ENCODE data around the gene FANCE.

The FANCE gene

GRCh38 chr6:35484921-35485392 lies 32.8 kb downstream of the FANCE start:
- no peak for DNase-seq (ENCODE audit: low read depth in 2 of 2)

- DNase-seq (ENCODE audit: low read depth in 2 of 2) = no peak
Observed at GRCh38 chr6:35485402-35485877, 33.3 kb downstream of the FANCE start.

GRCh38 chr6:35486005-35486925 lies 34.1 kb downstream of the FANCE start:
- no peak for DNase-seq (ENCODE audit: low read depth in 2 of 2)

GRCh38 chr6:35487658-35488516 lies 35.7 kb downstream of the FANCE start:
- no peak for DNase-seq (ENCODE audit: low read depth in 2 of 2)

- DNase-seq (ENCODE audit: low read depth in 2 of 2) = no peak
Observed at GRCh38 chr6:35488517-35488862, 36.4 kb downstream of the FANCE start.

DNA sequence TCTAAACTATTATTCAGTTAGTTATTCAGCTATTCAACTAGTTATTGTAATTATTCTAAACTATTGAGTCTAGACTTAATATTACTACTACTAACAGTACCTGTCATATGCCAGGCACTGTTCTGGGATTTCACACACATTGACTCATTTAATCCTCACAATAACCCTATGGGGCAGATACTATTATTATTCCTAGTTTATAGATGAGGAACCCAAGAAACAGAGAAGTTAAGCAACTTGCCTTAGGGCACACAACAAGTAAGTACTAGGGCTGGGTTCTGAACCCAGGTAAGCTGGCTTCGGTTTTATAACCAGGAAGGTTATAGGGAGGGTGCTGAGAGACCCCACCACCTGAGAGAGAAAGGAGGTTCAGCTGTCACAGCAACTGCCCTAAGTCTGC lies 36.9 kb downstream of the FANCE start:
- no peak for DNase-seq (ENCODE audit: low read depth in 2 of 2)

GRCh38 chr6:35489995-35490791 lies 38.1 kb downstream of the FANCE start:
- DNase-seq (ENCODE audit: low read depth in 2 of 2) = no peak

- no peak for DNase-seq (ENCODE audit: low read depth in 2 of 2)
Observed at GRCh38 chr6:35490821-35491557, 38.9 kb downstream of the FANCE start.

- DNase-seq (ENCODE audit: low read depth in 2 of 2) = no peak
Observed at GRCh38 chr6:35491558-35492257, 39.6 kb downstream of the FANCE start.

- no peak for DNase-seq (ENCODE audit: low read depth in 2 of 2)
Observed at GRCh38 chr6:35492258-35492973, 40.3 kb downstream of the FANCE start.

DNA sequence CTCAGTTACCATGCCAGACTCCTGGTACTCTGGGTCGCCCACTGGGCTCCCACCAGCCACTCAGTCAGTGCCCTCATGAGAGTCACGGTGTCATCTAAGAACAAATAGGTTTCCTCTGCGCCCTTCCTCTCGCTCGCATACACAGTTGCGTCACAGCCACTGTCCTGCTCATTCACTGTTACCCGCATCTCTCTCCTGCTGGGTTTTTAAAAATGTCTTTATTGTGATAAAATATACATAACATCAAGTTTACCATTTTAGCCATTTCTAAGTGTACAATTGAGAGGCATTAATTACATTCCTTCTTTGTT lies 40.8 kb downstream of the FANCE start:
- DNase-seq (ENCODE audit: low read depth in 2 of 2) = no peak

DNA sequence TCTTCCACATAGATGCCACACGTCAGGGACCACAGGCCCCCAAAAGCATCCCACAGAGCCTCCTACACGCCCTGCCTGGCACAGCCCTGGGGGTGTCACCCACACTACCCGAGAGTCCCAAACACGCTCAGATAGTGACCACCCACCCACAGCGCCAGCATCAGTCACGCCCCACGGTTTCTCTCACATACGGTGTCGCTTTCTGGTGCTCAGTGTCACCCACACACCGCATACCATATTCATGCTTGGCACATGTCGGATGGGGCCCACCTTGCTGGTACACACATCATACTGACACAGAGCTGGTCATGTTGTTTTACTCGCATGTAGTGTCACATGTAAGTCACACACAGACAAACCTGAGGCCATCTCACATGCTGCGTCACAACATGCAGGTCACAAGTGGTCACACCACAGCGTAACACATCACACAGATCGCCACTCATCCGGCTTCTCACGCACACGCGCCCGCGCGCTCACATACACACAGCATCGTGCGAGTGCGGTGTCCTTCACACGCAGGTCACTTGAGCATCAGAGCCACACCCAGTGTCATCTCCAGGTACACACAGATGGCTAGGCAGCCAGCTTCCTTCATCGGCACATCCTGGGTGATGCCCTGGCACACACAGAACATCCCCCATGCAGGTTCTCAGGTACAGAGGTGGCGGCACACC lies 41.3 kb downstream of the FANCE start:
- no peak for DNase-seq (ENCODE audit: low read depth in 2 of 2)

- no peak for DNase-seq (ENCODE audit: low read depth in 2 of 2)
Observed at GRCh38 chr6:35494161-35494563, 42.0 kb downstream of the FANCE start.

GRCh38 chr6:35495258-35496035 lies 43.3 kb downstream of the FANCE start:
- no peak for DNase-seq (ENCODE audit: low read depth in 2 of 2)

GRCh38 chr6:35496036-35496840 lies 44.1 kb downstream of the FANCE start:
- DNase-seq (ENCODE audit: low read depth in 2 of 2) = no peak

GRCh38 chr6:35496841-35497570 lies 44.9 kb downstream of the FANCE start, which contains the start of gene TEAD3:
Gene TEAD3, minus strand, starts transcription at chr6:35497079.
- DNase-seq (ENCODE audit: low read depth in 2 of 2) = peak in 1 of 2 donors; percentile 21
